ENCODE measurements around the gene FAM89A. TPM values are rescaled to one million over a fixed set of nuclear protein-coding genes. Genes with fewer than 3 reads are reported as not detected.
A peak's percentile ranks its signal among the peaks of the same experiment; 100 is the strongest.

The FAM89A gene
- total RNA-seq (2014; rRNA removed; shearing (Covaris generic)): 16.7 and 19.8 TPM in 2 replicates

GRCh38 chr1:231040019-231040799, at the start of gene FAM89A:
Gene FAM89A, minus strand, starts transcription at chr1:231040254. Its CDS starts 43 bp downstream, at chr1:231040211.
- DNase-seq (ENCODE audit: low spot score): peak; percentile 22

- no peak for DNase-seq (ENCODE audit: low spot score)
These were observed 44.3 kb upstream of the FAM89A start for GRCh38 chr1:231084353-231084752.

- no peak for DNase-seq (ENCODE audit: low spot score)
These were observed 39.1 kb upstream of the FAM89A start for GRCh38 chr1:231079163-231079562.

GRCh38 chr1:231078250-231078649, 38.2 kb upstream of the FAM89A start:
- DNase-seq (ENCODE audit: low spot score): no peak

- DNase-seq (ENCODE audit: low spot score): no peak
These were observed 36.7 kb upstream of the FAM89A start for GRCh38 chr1:231076802-231077201.

- DNase-seq (ENCODE audit: low spot score): no peak
These were observed 35.4 kb upstream of the FAM89A start for GRCh38 chr1:231075497-231075896.

- no peak for DNase-seq (ENCODE audit: low spot score)
These were observed 35.0 kb upstream of the FAM89A start for GRCh38 chr1:231075020-231075419.

- DNase-seq (ENCODE audit: low spot score): no peak
These were observed 34.0 kb upstream of the FAM89A start for GRCh38 chr1:231074046-231074445.

- DNase-seq (ENCODE audit: low spot score): no peak
These were observed 33.3 kb upstream of the FAM89A start for GRCh38 chr1:231073331-231073730.

- no peak for DNase-seq (ENCODE audit: low spot score)
These were observed 32.5 kb upstream of the FAM89A start for GRCh38 chr1:231072502-231073094.

GRCh38 chr1:231072041-231072440, 32.0 kb upstream of the FAM89A start:
- no peak for DNase-seq (ENCODE audit: low spot score)

- DNase-seq (ENCODE audit: low spot score): no peak
These were observed 30.8 kb upstream of the FAM89A start for GRCh38 chr1:231070758-231071444.

GRCh38 chr1:231069333-231069732, 29.3 kb upstream of the FAM89A start:
- no peak for DNase-seq (ENCODE audit: low spot score)

- DNase-seq (ENCODE audit: low spot score): no peak
These were observed 28.7 kb upstream of the FAM89A start for GRCh38 chr1:231068762-231069161.

GRCh38 chr1:231065510-231066241, 25.6 kb upstream of the FAM89A start:
- DNase-seq (ENCODE audit: low spot score): no peak

GRCh38 chr1:231064418-231064817, 24.4 kb upstream of the FAM89A start:
- DNase-seq (ENCODE audit: low spot score): no peak

- no peak for DNase-seq (ENCODE audit: low spot score)
These were observed 23.3 kb upstream of the FAM89A start for GRCh38 chr1:231063331-231063730.

- no peak for DNase-seq (ENCODE audit: low spot score)
These were observed 22.6 kb upstream of the FAM89A start for GRCh38 chr1:231062500-231063270.

- peak; percentile 30 for DNase-seq (ENCODE audit: low spot score)
These were observed 19.6 kb upstream of the FAM89A start for GRCh38 chr1:231059566-231060193.

GRCh38 chr1:231058416-231059109, 18.5 kb upstream of the FAM89A start:
- DNase-seq (ENCODE audit: low spot score): peak; percentile 63

Data from HT-29 (cell line).